ENCODE measurements around the gene TCEA2. TPM values are rescaled to one million over a fixed set of nuclear protein-coding genes. Genes with fewer than 3 reads are reported as not detected.

The TCEA2 gene
- polyA plus RNA-seq, 1 donor from 2014 or later: 87.7 TPM

- no peak overlapping the region for H3K4me2 ChIP-seq (ENCODE audit: low read length)
- H3K4me3 ChIP-seq (ENCODE audit: low read length): no peak overlapping the region
- no peaks in the 10 kb centered on the region for H3K79me2 ChIP-seq (replicated peaks; ENCODE audit: insufficient read depth, low read length)
- no peaks in the 10 kb centered on the region for H4K20me1 ChIP-seq (ENCODE audit: insufficient read depth)
- TF ChIP-seq, protein P1, sequence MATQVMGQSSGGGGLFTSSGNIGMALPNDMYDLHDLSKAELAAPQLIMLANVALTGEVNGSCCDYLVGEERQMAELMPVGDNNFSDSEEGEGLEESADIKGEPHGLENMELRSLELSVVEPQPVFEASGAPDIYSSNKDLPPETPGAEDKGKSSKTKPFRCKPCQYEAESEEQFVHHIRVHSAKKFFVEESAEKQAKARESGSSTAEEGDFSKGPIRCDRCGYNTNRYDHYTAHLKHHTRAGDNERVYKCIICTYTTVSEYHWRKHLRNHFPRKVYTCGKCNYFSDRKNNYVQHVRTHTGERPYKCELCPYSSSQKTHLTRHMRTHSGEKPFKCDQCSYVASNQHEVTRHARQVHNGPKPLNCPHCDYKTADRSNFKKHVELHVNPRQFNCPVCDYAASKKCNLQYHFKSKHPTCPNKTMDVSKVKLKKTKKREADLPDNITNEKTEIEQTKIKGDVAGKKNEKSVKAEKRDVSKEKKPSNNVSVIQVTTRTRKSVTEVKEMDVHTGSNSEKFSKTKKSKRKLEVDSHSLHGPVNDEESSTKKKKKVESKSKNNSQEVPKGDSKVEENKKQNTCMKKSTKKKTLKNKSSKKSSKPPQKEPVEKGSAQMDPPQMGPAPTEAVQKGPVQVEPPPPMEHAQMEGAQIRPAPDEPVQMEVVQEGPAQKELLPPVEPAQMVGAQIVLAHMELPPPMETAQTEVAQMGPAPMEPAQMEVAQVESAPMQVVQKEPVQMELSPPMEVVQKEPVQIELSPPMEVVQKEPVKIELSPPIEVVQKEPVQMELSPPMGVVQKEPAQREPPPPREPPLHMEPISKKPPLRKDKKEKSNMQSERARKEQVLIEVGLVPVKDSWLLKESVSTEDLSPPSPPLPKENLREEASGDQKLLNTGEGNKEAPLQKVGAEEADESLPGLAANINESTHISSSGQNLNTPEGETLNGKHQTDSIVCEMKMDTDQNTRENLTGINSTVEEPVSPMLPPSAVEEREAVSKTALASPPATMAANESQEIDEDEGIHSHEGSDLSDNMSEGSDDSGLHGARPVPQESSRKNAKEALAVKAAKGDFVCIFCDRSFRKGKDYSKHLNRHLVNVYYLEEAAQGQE (IDR thresholded peaks at IDR 0.05; ENCODE audit: borderline replicate concordance): no peak
- no peak for TF ChIP-seq TAF1 (IDR thresholded peaks at IDR 0.05; ENCODE audit: low read depth)
- no peak for TF ChIP-seq POLR2AphosphoS5 (IDR thresholded peaks at IDR 0.05)
- no peak for TF ChIP-seq RAD21 (conservative IDR thresholded peaks at IDR 0.05)
- TF ChIP-seq EP300 (conservative IDR thresholded peaks at IDR 0.05; ENCODE audit: poor library complexity, severe bottlenecking): no peak
- no peak for TF ChIP-seq EZH2 (IDR thresholded peaks at IDR 0.05; ENCODE audit: borderline replicate concordance, insufficient read depth, low read length, poor library complexity, severe bottlenecking)
- no peak for TF ChIP-seq MXI1 (conservative IDR thresholded peaks at IDR 0.05; ENCODE audit: poor library complexity, severe bottlenecking)
- TF ChIP-seq, protein P2, sequence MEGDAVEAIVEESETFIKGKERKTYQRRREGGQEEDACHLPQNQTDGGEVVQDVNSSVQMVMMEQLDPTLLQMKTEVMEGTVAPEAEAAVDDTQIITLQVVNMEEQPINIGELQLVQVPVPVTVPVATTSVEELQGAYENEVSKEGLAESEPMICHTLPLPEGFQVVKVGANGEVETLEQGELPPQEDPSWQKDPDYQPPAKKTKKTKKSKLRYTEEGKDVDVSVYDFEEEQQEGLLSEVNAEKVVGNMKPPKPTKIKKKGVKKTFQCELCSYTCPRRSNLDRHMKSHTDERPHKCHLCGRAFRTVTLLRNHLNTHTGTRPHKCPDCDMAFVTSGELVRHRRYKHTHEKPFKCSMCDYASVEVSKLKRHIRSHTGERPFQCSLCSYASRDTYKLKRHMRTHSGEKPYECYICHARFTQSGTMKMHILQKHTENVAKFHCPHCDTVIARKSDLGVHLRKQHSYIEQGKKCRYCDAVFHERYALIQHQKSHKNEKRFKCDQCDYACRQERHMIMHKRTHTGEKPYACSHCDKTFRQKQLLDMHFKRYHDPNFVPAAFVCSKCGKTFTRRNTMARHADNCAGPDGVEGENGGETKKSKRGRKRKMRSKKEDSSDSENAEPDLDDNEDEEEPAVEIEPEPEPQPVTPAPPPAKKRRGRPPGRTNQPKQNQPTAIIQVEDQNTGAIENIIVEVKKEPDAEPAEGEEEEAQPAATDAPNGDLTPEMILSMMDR (IDR thresholded peaks at IDR 0.05; ENCODE audit: poor library complexity, severe bottlenecking): no peak
- no peak for TF ChIP-seq SMC3 (conservative IDR thresholded peaks at IDR 0.05; ENCODE audit: poor library complexity)
- no peak overlapping the region for H3K9ac ChIP-seq (ENCODE audit: low read length)
- H3K9me3 ChIP-seq (ENCODE audit: low read length): no peaks in the 10 kb centered on the region
- H3K27me3 ChIP-seq (ENCODE audit: insufficient read depth, low read depth, low read length): peaks cover 22% of the 10 kb centered on the region
- H3K27ac ChIP-seq (ENCODE audit: low read length): no peak overlapping the region
- H3K36me3 ChIP-seq (ENCODE audit: insufficient read depth, low read length): no peaks in the 10 kb centered on the region
- H3K9me2 ChIP-seq (ENCODE audit: insufficient read depth, low read length): no peaks in the 10 kb centered on the region
- H3F3A ChIP-seq (ENCODE audit: insufficient read depth, low read length, poor library complexity, severe bottlenecking): no peaks in the 10 kb centered on the region
- no peak overlapping the region for H2AFZ ChIP-seq (ENCODE audit: low read depth, low read length)
Observed at GRCh38 chr20:64082126-64082731, 19.2 kb downstream of the TCEA2 start.

GRCh38 chr20:64082820-64083377 lies 19.9 kb downstream of the TCEA2 start:
- Histone ChIP-seq H3K4me2 (ENCODE audit: low read length) (no peak overlapping the region), H3K9ac (ENCODE audit: low read length) (peak overlapping the region; percentile 36), H3K9me2 (ENCODE audit: insufficient read depth, low read length) (no peaks in the 10 kb centered on the region), H3K36me3 (ENCODE audit: insufficient read depth, low read length) (no peaks in the 10 kb centered on the region), H3K27me3 (ENCODE audit: insufficient read depth, low read depth, low read length) (peaks cover 22% of the 10 kb centered on the region), H2AFZ (ENCODE audit: low read depth, low read length) (no peak overlapping the region), H3K9me3 (ENCODE audit: low read length) (no peaks in the 10 kb centered on the region), H3F3A (ENCODE audit: insufficient read depth, low read length, poor library complexity, severe bottlenecking) (no peaks in the 10 kb centered on the region), H3K27ac (ENCODE audit: low read length) (no peak overlapping the region), H3K4me3 (ENCODE audit: low read length) (peak overlapping the region; percentile 71), H3K79me2 (replicated peaks; ENCODE audit: insufficient read depth, low read length) (no peaks in the 10 kb centered on the region), H4K20me1 (ENCODE audit: insufficient read depth) (no peaks in the 10 kb centered on the region)
- TF ChIP-seq EZH2 (IDR thresholded peaks at IDR 0.05; ENCODE audit: borderline replicate concordance, insufficient read depth, low read length, poor library complexity, severe bottlenecking): no peak
- TF ChIP-seq, protein P2 (IDR thresholded peaks at IDR 0.05; ENCODE audit: poor library complexity, severe bottlenecking): no peak
- no peak for TF ChIP-seq EP300 (conservative IDR thresholded peaks at IDR 0.05; ENCODE audit: poor library complexity, severe bottlenecking)
- TF ChIP-seq RAD21 (conservative IDR thresholded peaks at IDR 0.05): no peak
- no peak for TF ChIP-seq MXI1 (conservative IDR thresholded peaks at IDR 0.05; ENCODE audit: poor library complexity, severe bottlenecking)
- TF ChIP-seq SMC3 (conservative IDR thresholded peaks at IDR 0.05; ENCODE audit: poor library complexity): no peak
- no peak for TF ChIP-seq POLR2AphosphoS5 (IDR thresholded peaks at IDR 0.05)
- TF ChIP-seq, protein P1 (IDR thresholded peaks at IDR 0.05; ENCODE audit: borderline replicate concordance): no peak
